ENCODE measurements around the gene SLAMF1. TPM values are rescaled to one million over a fixed set of nuclear protein-coding genes. Genes with fewer than 3 reads are reported as not detected.

The SLAMF1 gene
- total and polyA plus RNA-seq, 9 of the 15 experiments (the other 6 are each of a cell fraction or from before 2014, with no cell fraction given), result 0.04 to 0.17 (median 0.11) TPM; not detected in 4

GRCh38 chr1:160558660-160559380 lies 88.0 kb downstream of the SLAMF1 start (continued):
- no peak for TF ChIP-seq GTF3C2 (IDR thresholded peaks at IDR 0.05; ENCODE audit: borderline replicate concordance, extremely low read depth, insufficient read length)
- TF ChIP-seq TRIM25 (IDR thresholded peaks at IDR 0.05; ENCODE audit: borderline replicate concordance), result no peak
- TF ChIP-seq POLR2H (tag; IDR thresholded peaks at IDR 0.05; ENCODE audit: low read depth), result no peak
- TF ChIP-seq ZNF41 (CRISPR knock-in tag; conservative IDR thresholded peaks at IDR 0.05), result no peak
- no peak for TF ChIP-seq NFXL1 (CRISPR knock-in tag; IDR thresholded peaks at IDR 0.05)
- no peak for TF ChIP-seq CSDE1 (IDR thresholded peaks at IDR 0.05)
- peak; percentile 58; the same call in 1 of the 2 replicates for TF ChIP-seq SMARCA4 (IDR thresholded peaks at IDR 0.05)
- no peak for TF ChIP-seq FIP1L1 (IDR thresholded peaks at IDR 0.05; ENCODE audit: low read depth, low read length, poor library complexity, severe bottlenecking)
- TF ChIP-seq SIRT6 (IDR thresholded peaks at IDR 0.05; ENCODE audit: low read depth, low read length), result no peak
- TF ChIP-seq, protein P1, sequence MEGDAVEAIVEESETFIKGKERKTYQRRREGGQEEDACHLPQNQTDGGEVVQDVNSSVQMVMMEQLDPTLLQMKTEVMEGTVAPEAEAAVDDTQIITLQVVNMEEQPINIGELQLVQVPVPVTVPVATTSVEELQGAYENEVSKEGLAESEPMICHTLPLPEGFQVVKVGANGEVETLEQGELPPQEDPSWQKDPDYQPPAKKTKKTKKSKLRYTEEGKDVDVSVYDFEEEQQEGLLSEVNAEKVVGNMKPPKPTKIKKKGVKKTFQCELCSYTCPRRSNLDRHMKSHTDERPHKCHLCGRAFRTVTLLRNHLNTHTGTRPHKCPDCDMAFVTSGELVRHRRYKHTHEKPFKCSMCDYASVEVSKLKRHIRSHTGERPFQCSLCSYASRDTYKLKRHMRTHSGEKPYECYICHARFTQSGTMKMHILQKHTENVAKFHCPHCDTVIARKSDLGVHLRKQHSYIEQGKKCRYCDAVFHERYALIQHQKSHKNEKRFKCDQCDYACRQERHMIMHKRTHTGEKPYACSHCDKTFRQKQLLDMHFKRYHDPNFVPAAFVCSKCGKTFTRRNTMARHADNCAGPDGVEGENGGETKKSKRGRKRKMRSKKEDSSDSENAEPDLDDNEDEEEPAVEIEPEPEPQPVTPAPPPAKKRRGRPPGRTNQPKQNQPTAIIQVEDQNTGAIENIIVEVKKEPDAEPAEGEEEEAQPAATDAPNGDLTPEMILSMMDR (IDR thresholded peaks at IDR 0.05 in 2 of 3, conservative IDR thresholded peaks at IDR 0.05 in 1 of 3; ENCODE audit: insufficient read depth in 2 of 3, low read depth in 1 of 3, low read length in 3 of 3), result no peak
- no peak for TF ChIP-seq ZC3H8 (IDR thresholded peaks at IDR 0.05)
- TF ChIP-seq MEIS2 (IDR thresholded peaks at IDR 0.05; ENCODE audit: partially characterized antibody), result peak; percentile 3
- TF ChIP-seq MLLT1 (IDR thresholded peaks at IDR 0.05), result peak in 1 of 2 experiments; percentile 88; a peak in 2 of 4 replicates
- TF ChIP-seq ZBED1 (IDR thresholded peaks at IDR 0.05), result no peak
- peak; percentile 19 to 72; a peak in 1 of 4 replicates for TF ChIP-seq FOXK2 (conservative IDR thresholded peaks at IDR 0.05 in 1 of 2, IDR thresholded peaks at IDR 0.05 in 1 of 2; ENCODE audit: low read depth in 2 of 2)
